Endothelial cell of umbilical vein (primary cell): ENCODE data around the gene CEBPG. TPM values are rescaled to one million over a fixed set of nuclear protein-coding genes. Genes with fewer than 3 reads are reported as not detected.

ENCODE experiments used
- BruUV-seq: library from RNA; stranded (reverse); fragments of 400-500 nt; replicated peaks from 2 replicates; lab custom pipeline; 2021; lab: Mats Ljungman, UMichigan
- CTCF ChIA-PET: fragments of 300-600, 350-600 bp; sonication (Branson Sonifier 250); formaldehyde crosslinking; loops from one replicate; lab custom pipeline; 2021; ENCODE audit warnings: antibody characterized with exemption, inconsistent platforms; lab: Charles Lee
- POLR2A ChIA-PET: fragments of 300-600, 350-600 bp; sonication (Branson Sonifier 250); formaldehyde crosslinking; loops from one replicate; lab custom pipeline; 2021; ENCODE audit warnings: antibody characterized with exemption, inconsistent platforms; lab: Charles Lee
- DNase-seq: peaks from one replicate; pipeline ENCODE4 v3.0.0-alpha.2; 2011; ENCODE audit warnings: low read depth, low spot score
- FAIRE-seq: peaks from 2 replicates; lab custom pipeline; 2011; peaks lifted over from hg19 to GRCh38; lab: Jason Lieb, UNC
- H2AFZ ChIP-seq: 2 replicates; pipeline ENCODE4 v1.6.0; 2012; ENCODE audit warnings: low read depth, low read length, control low read depth, inconsistent platforms
- H3K27ac ChIP-seq: 2 replicates; pipeline ENCODE4 v1.5.1; 2011; ENCODE audit warnings: low read depth, mild to moderate bottlenecking, control low read depth, low read length, moderate library complexity; ENCODE audit not compliant: insufficient read depth
- H3K27me3 ChIP-seq, 2 experiments: 2 replicates each; pipeline versions ENCODE4 v1.6.0 to v1.6.1; 2011; ENCODE audit warnings: low read length in 2 of 2, mixed read lengths in 1 of 2; ENCODE audit not compliant: control insufficient read depth in 2 of 2, insufficient read depth in 2 of 2
- H3K36me3 ChIP-seq, 2 experiments: 2 replicates in 1 of 2; 3 replicates in 1 of 2; pipeline ENCODE4 v1.5.1; 2011; ENCODE audit warnings: low read length in 2 of 2, mild to moderate bottlenecking in 1 of 2, moderate library complexity in 1 of 2; ENCODE audit not compliant: control insufficient read depth in 2 of 2, insufficient read depth in 2 of 2; ENCODE audit errors: extremely low read depth in 1 of 2
- H3K4me1 ChIP-seq: 3 replicates; pipeline ENCODE4 v1.5.1; 2011; ENCODE audit warnings: mild to moderate bottlenecking, low read length; ENCODE audit not compliant: control insufficient read depth, insufficient read depth; ENCODE audit errors: extremely low read depth
- H3K4me2 ChIP-seq: 2 replicates; pipeline ENCODE4 v1.6.1; 2011; ENCODE audit warnings: low read length, control low read depth, mixed read lengths; ENCODE audit not compliant: insufficient read depth
- H3K4me3 ChIP-seq, 3 experiments: fragments of 200-600 bp in 1 of 3; sonication (generic), shearing (Covaris generic) in 1 of 3; replicated peaks in 1 of 3; 2 replicates each; pipeline ENCODE4 v1.5.1; 2011 to 2016; ENCODE audit warnings: control low read depth in 3 of 3, low read length in 3 of 3, mild to moderate bottlenecking in 2 of 3, inconsistent platforms in 1 of 3, low read depth in 1 of 3, moderate library complexity in 1 of 3; ENCODE audit not compliant: insufficient read depth in 1 of 3
- H3K79me2 ChIP-seq: 2 replicates; pipeline ENCODE4 v1.6.0; 2012; ENCODE audit warnings: low read length, inconsistent platforms; ENCODE audit not compliant: control insufficient read depth, insufficient read depth
- H3K9ac ChIP-seq: replicated peaks from 2 replicates; pipeline ENCODE3; 2011; ENCODE audit warnings: low read length, control low read depth; ENCODE audit not compliant: insufficient read depth; ENCODE audit errors: extremely low read depth
- H3K9me1 ChIP-seq: replicated peaks from 3 replicates; pipeline ENCODE4 v1.6.0; 2011; ENCODE audit warnings: mild to moderate bottlenecking, low read length; ENCODE audit not compliant: control insufficient read depth, insufficient read depth; ENCODE audit errors: extremely low read depth
- H3K9me3 ChIP-seq: replicated peaks from 2 replicates; pipeline ENCODE4 v1.5.1; 2012; ENCODE audit warnings: low read length, inconsistent platforms; ENCODE audit not compliant: control insufficient read depth, insufficient read depth
- H4K20me1 ChIP-seq: replicated peaks from 2 replicates; pipeline ENCODE3; 2011; ENCODE audit warnings: mild to moderate bottlenecking, low read length; ENCODE audit not compliant: control insufficient read depth, insufficient read depth; ENCODE audit errors: extremely low read depth
- CTCF ChIP-seq, 2 donors: IDR thresholded peaks; 1 replicate in 1 of 2; 2 replicates in 1 of 2; pipeline ENCODE4 v1.5.1; 2011; ENCODE audit warnings: low read length in 2 of 2, mild to moderate bottlenecking in 2 of 2, moderate library complexity in 2 of 2, control low read depth in 1 of 2, inconsistent platforms in 1 of 2, low read depth in 1 of 2; ENCODE audit not compliant: insufficient read depth in 1 of 2; ENCODE audit errors: extremely low read depth in 1 of 2
- EZH2 ChIP-seq: IDR thresholded peaks from 2 replicates; pipeline ENCODE4 v1.6.1; 2012; ENCODE audit warnings: borderline replicate concordance, low read depth, mild to moderate bottlenecking, moderate library complexity, low read length, inconsistent platforms; ENCODE audit not compliant: severe bottlenecking
- FOS ChIP-seq: IDR thresholded peaks from 2 replicates; pipeline ENCODE4 v1.6.1; 2011; ENCODE audit warnings: mild to moderate bottlenecking, low read length, moderate library complexity, borderline replicate concordance; ENCODE audit not compliant: insufficient read depth
- GATA2 ChIP-seq: IDR thresholded peaks from 2 replicates; pipeline ENCODE4 v1.7.0; 2011; ENCODE audit warnings: low read depth, mild to moderate bottlenecking, moderate library complexity, mixed read lengths, low read length; ENCODE audit not compliant: insufficient read length, insufficient read depth
- JUN ChIP-seq: IDR thresholded peaks from 2 replicates; pipeline ENCODE4 v1.6.1; 2011; ENCODE audit warnings: borderline replicate concordance, low read depth; ENCODE audit not compliant: insufficient read length, insufficient read depth
- MAX ChIP-seq: IDR thresholded peaks from 2 replicates; pipeline ENCODE4 v1.6.1; 2011; ENCODE audit not compliant: insufficient read depth, insufficient read length
- MYC ChIP-seq: IDR thresholded peaks from one replicate; pipeline ENCODE4 v1.6.1; 2011; ENCODE audit warnings: mild to moderate bottlenecking, low read depth, low read length
- POLR2A ChIP-seq: IDR thresholded peaks from 2 replicates; pipeline ENCODE4 v1.6.1; 2012; ENCODE audit warnings: low read depth, mild to moderate bottlenecking, control low read depth, low read length
- POLR2AphosphoS5 ChIP-seq: IDR thresholded peaks from 2 replicates; pipeline ENCODE4 v1.6.1; 2012; ENCODE audit warnings: low read depth, mild to moderate bottlenecking, control low read depth, low read length, moderate library complexity; ENCODE audit not compliant: insufficient read depth
- dilution Hi-C: fragments of 300-500 bp; cut with MboI; formaldehyde crosslinking; loops from one replicate; pipeline ENCODE4 v1.15.0; 2019; ENCODE audit warnings: low sequenced_read_pairs; ENCODE audit not compliant: extremely low pct_ligation_motif_present
- intact Hi-C: fragments of 100-400 bp; cut with micrococcal nuclease; formaldehyde crosslinking; loops from one replicate; pipeline ENCODE4 v1.10.0; 2022
- polyA plus RNA-seq, 4 experiments: library from polyadenylated mRNA; depleted of rRNA in 3 of 4; stranded (reverse) in 3 of 4; unstranded in 1 of 4; fragments of >200 nt; gene quantifications; 2 replicates each; pipeline versions ENCODE4 v1.2.1 to v1.2.3, GENCODE V29; 2011 to 2012; ENCODE audit warnings: missing spikeins in 1 of 4
- total RNA-seq: library from RNA; stranded (reverse); gene quantifications from 2 replicates; pipeline ENCODE4 v1.2.3, GENCODE V29; 2021

The CEBPG gene
- total and polyA plus RNA-seq, 2 donors (not counting 3 experiments of a cell fraction or from before 2014, with no cell fraction given) = 10.2 to 24.6 TPM

GRCh38 chr19:33365691-33366090 is 7.8 kb upstream of the CEBPG start:
- no peak overlapping the region for H3K4me3 ChIP-seq
- DNase-seq (no peak), FAIRE-seq (no peak)
- no peak overlapping the region for H3K4me2 ChIP-seq
- intact Hi-C loops (no loop called here), dilution Hi-C loops (no loop called here)
- no peak overlapping the region for H3K9ac ChIP-seq
- H4K20me1 ChIP-seq = no peaks in the 10 kb centered on the region
- H3K27me3 ChIP-seq = peaks cover 6 to 9% of the 10 kb centered on the region in 2 experiments
- no peaks in the 10 kb centered on the region for H3K9me1 ChIP-seq
- H3K4me1 ChIP-seq = no peaks in the 10 kb centered on the region
- no TSS peak for BruUV-seq
- no peaks in the 10 kb centered on the region for H3K9me3 ChIP-seq
- TF ChIP-seq MAX = no peak
- no peak for TF ChIP-seq MYC
- TF ChIP-seq POLR2AphosphoS5 = no peak
- no peak for TF ChIP-seq FOS
- no peak for TF ChIP-seq GATA2
- no peak for TF ChIP-seq POLR2A
- TF ChIP-seq CTCF (IDR thresholded peaks at IDR 0.05; ENCODE audit: extremely low read depth in 1 of 2, insufficient read depth in 1 of 2, low read depth in 1 of 2, low read length in 2 of 2) = no peak
- no peak for TF ChIP-seq EZH2
- TF ChIP-seq JUN = no peak
- POLR2A ChIA-PET = no interaction called here
- no peak overlapping the region for H2AFZ ChIP-seq
- no peaks in the 10 kb centered on the region for H3K36me3 ChIP-seq
- CTCF ChIA-PET = no interaction called here
- H3K27ac ChIP-seq = no peak overlapping the region
- H3K79me2 ChIP-seq = no peaks in the 10 kb centered on the region
